Limb (tissue), 2 donors: ENCODE measurements around the gene CDKAL1.

Source experiments
- DNase-seq, 2 donors: peaks; one replicate each; pipeline ENCODE4 v3.0.0-alpha.2; 2016; ENCODE audit errors: extremely low spot score in 2 of 2

The CDKAL1 gene

GRCh38 chr6:20674664-20675063 lies 140.4 kb downstream of the CDKAL1 start:
- no peak for DNase-seq

GRCh38 chr6:20678831-20679352 lies 144.6 kb downstream of the CDKAL1 start:
- no peak for DNase-seq

GRCh38 chr6:20680697-20681165 lies 146.5 kb downstream of the CDKAL1 start:
- DNase-seq: no peak

- no peak for DNase-seq
Observed at GRCh38 chr6:20681243-20681684, 147.0 kb downstream of the CDKAL1 start.

- no peak for DNase-seq
Observed at GRCh38 chr6:20684474-20684873, 150.2 kb downstream of the CDKAL1 start.

GRCh38 chr6:20686142-20686541 lies 151.9 kb downstream of the CDKAL1 start:
- no peak for DNase-seq

- no peak for DNase-seq
Observed at GRCh38 chr6:20687494-20687893, 153.2 kb downstream of the CDKAL1 start.

- no peak for DNase-seq
Observed at GRCh38 chr6:20688710-20689500, 154.6 kb downstream of the CDKAL1 start.

GRCh38 chr6:20691185-20691584 lies 156.9 kb downstream of the CDKAL1 start:
- DNase-seq: no peak

GRCh38 chr6:20692023-20692422 lies 157.8 kb downstream of the CDKAL1 start:
- no peak for DNase-seq

GRCh38 chr6:20693466-20694063 lies 159.3 kb downstream of the CDKAL1 start:
- DNase-seq: no peak

- DNase-seq: no peak
Observed at GRCh38 chr6:20696676-20697075, 162.4 kb downstream of the CDKAL1 start.

GRCh38 chr6:20698675-20699074 lies 164.4 kb downstream of the CDKAL1 start:
- no peak for DNase-seq

- DNase-seq: no peak
Observed at GRCh38 chr6:20699402-20699801, 165.1 kb downstream of the CDKAL1 start.

- no peak for DNase-seq
Observed at GRCh38 chr6:20700375-20700774, 166.1 kb downstream of the CDKAL1 start.

- DNase-seq: no peak
Observed at GRCh38 chr6:20702366-20702765, 168.1 kb downstream of the CDKAL1 start.

GRCh38 chr6:20703049-20703448 lies 168.8 kb downstream of the CDKAL1 start:
- no peak for DNase-seq

GRCh38 chr6:20704325-20705025 lies 170.2 kb downstream of the CDKAL1 start:
- no peak for DNase-seq

GRCh38 chr6:20705741-20706140 lies 171.5 kb downstream of the CDKAL1 start:
- DNase-seq: no peak

- DNase-seq: no peak
Observed at GRCh38 chr6:20706238-20706938, 172.1 kb downstream of the CDKAL1 start.

GRCh38 chr6:20706939-20707485 lies 172.8 kb downstream of the CDKAL1 start:
- no peak for DNase-seq
